HepG2 (cell line): ENCODE measurements around the gene CACNA1G. TPM values are rescaled to one million over a fixed set of nuclear protein-coding genes. Genes with fewer than 3 reads are reported as not detected.

Source experiments
- ATAC-seq: fragments of 200-7000 bp; cut with Tn5 transposase; 3 replicates; pipeline ENCODE4 v1.9.1; 2020; ENCODE audit warnings: mild to moderate bottlenecking, moderate library complexity
- Bru-seq: library from RNA; stranded (reverse); fragments of 400-500 nt; gene quantifications from one replicate; lab custom pipeline; 2021; lab: Mats Ljungman, UMichigan
- BruChase-seq, 2 experiments: library from RNA; stranded (reverse); fragments of 400-500 nt; gene quantifications; one replicate each; lab custom pipeline; 2021; lab: Mats Ljungman, UMichigan
- BruUV-seq: library from RNA; stranded (reverse); fragments of 400-500 nt; replicated peaks from 2 replicates; lab custom pipeline; 2021; lab: Mats Ljungman, UMichigan
- CTCF ChIA-PET: fragments of 300-600 bp; formaldehyde crosslinking; extraction: SDS; loops from one replicate; lab custom pipeline; 2021; ENCODE audit warnings: low total read pairs, inconsistent platforms, low intra/inter-chr PET ratio; lab: Yijun Ruan, JAX
- POLR2A ChIA-PET: fragments of 350-600 bp; sonication (Branson Sonifier 250); formaldehyde crosslinking; loops from one replicate; lab custom pipeline; 2020; ENCODE audit warnings: antibody characterized with exemption, inconsistent platforms; lab: Yijun Ruan, JAX
- DNase-seq: peaks from one replicate; pipeline ENCODE4 v3.0.0-alpha.2; 2015; ENCODE audit warnings: low spot score
- FAIRE-seq: peaks from 3 replicates; lab custom pipeline; 2011; peaks lifted over from hg19 to GRCh38; lab: Jason Lieb, UNC
- H2AFZ ChIP-seq: one replicate; pipeline ENCODE4 v1.6.1; 2011; ENCODE audit warnings: low read length, inconsistent platforms
- H3K27ac ChIP-seq: fragments of 300-600 bp; 3 replicates; pipeline ENCODE4 v1.8.0; 2011; ENCODE audit warnings: mixed run types, mild to moderate bottlenecking, mixed read lengths, low read length, inconsistent platforms; ENCODE audit not compliant: insufficient read depth; ENCODE audit errors: extremely low read length
- H3K27me3 ChIP-seq, 2 experiments: fragments of 200-600 bp in 1 of 2; 2 replicates in 1 of 2; 3 replicates in 1 of 2; pipeline versions ENCODE4 v1.6.0 to v1.8.0; 2011; ENCODE audit warnings: low read length in 2 of 2, mild to moderate bottlenecking in 2 of 2, moderate library complexity in 2 of 2, inconsistent platforms in 1 of 2; ENCODE audit not compliant: insufficient read depth in 2 of 2, control insufficient read depth in 1 of 2
- H3K36me3 ChIP-seq, 2 experiments: fragments of 200-600 bp in 1 of 2; replicated peaks in 1 of 2; 2 replicates in 1 of 2; 3 replicates in 1 of 2; pipeline versions ENCODE4 v1.5.1 to v1.8.0; 2011; ENCODE audit warnings: low read length in 2 of 2, inconsistent platforms in 1 of 2; ENCODE audit not compliant: insufficient read depth in 2 of 2, control insufficient read depth in 1 of 2
- H3K4me1 ChIP-seq: 2 replicates; pipeline ENCODE4 v1.5.1; 2012; ENCODE audit warnings: low read length, inconsistent platforms; ENCODE audit not compliant: insufficient read depth
- H3K4me2 ChIP-seq: 2 replicates; pipeline ENCODE4 v1.6.0; 2011; ENCODE audit warnings: low read depth, low read length, inconsistent platforms
- H3K4me3 ChIP-seq, 3 experiments: fragments of 200-600 bp in 1 of 3; sonication (generic), shearing (Covaris generic) in 1 of 3; replicated peaks in 1 of 3; 2 replicates each; pipeline ENCODE4 v1.5.1; 2011 to 2016; ENCODE audit warnings: low read length in 3 of 3, inconsistent platforms in 2 of 3, low read depth in 2 of 3, mild to moderate bottlenecking in 2 of 3, control low read depth in 1 of 3, mixed read lengths in 1 of 3; ENCODE audit not compliant: insufficient read depth in 1 of 3
- H3K79me2 ChIP-seq: one replicate; pipeline ENCODE4 v1.6.1; 2011; ENCODE audit warnings: low read length, inconsistent platforms; ENCODE audit not compliant: insufficient read depth
- H3K9ac ChIP-seq: 2 replicates; pipeline ENCODE4 v1.6.0; 2011; ENCODE audit warnings: mild to moderate bottlenecking, low read depth, low read length, inconsistent platforms; ENCODE audit not compliant: insufficient read depth
- H3K9me3 ChIP-seq: 2 replicates; pipeline ENCODE4 v1.5.1; 2012; ENCODE audit warnings: mild to moderate bottlenecking, low read length
- H4K20me1 ChIP-seq: 2 replicates; pipeline ENCODE4 v1.6.0; 2011; ENCODE audit warnings: inconsistent platforms, mild to moderate bottlenecking, low read length, moderate library complexity; ENCODE audit not compliant: insufficient read depth
- HMG20A ChIP-seq: IDR thresholded peaks from 2 replicates; pipeline ENCODE4 v1.6.1; 2016; ENCODE audit warnings: borderline replicate concordance
- HMGXB4 ChIP-seq, 2 experiments: sonication (generic) in 1 of 2; formaldehyde crosslinking in 1 of 2; IDR thresholded peaks; 2 replicates each; pipeline versions ENCODE4 v1.4.0 to v1.6.1; 2018 to 2020; ENCODE audit warnings: missing genetic modification reagents in 2 of 2, borderline replicate concordance in 1 of 2, low read depth in 1 of 2, mild to moderate bottlenecking in 1 of 2, missing biosample characterization in 1 of 2
- HNRNPK ChIP-seq: fragments of 200-400 bp; formaldehyde crosslinking; IDR thresholded peaks from 2 replicates; pipeline ENCODE4 v1.6.1; 2018; ENCODE audit warnings: low read length, low read depth, moderate library complexity, mild to moderate bottlenecking; ENCODE audit not compliant: poor library complexity, severe bottlenecking
- NFIB ChIP-seq: sonication (generic); formaldehyde crosslinking; IDR thresholded peaks from 2 replicates; pipeline ENCODE4 v1.9.0; 2021; ENCODE audit warnings: missing genetic modification reagents, mild to moderate bottlenecking, borderline replicate concordance
- RNF2 ChIP-seq: fragments of 450-650 bp; conservative IDR thresholded peaks from 2 replicates; pipeline ENCODE4 v1.6.1; 2016; ENCODE audit warnings: low read depth
- STAT5B ChIP-seq: sonication (generic); formaldehyde crosslinking; IDR thresholded peaks from 2 replicates; pipeline ENCODE4 v1.4.0; 2020; ENCODE audit warnings: missing genetic modification reagents
- TCF7 ChIP-seq: sonication (generic); IDR thresholded peaks from 2 replicates; pipeline ENCODE4 v1.6.1; 2016; ENCODE audit warnings: antibody characterized with exemption, low read depth
- TOE1 ChIP-seq: sonication (generic); formaldehyde crosslinking; IDR thresholded peaks from 2 replicates; pipeline ENCODE4 v1.4.0; 2020; ENCODE audit warnings: mild to moderate bottlenecking, missing genetic modification reagents
- ZFX ChIP-seq: sonication (generic); formaldehyde crosslinking; IDR thresholded peaks from 2 replicates; pipeline ENCODE4 v1.4.0; 2020; ENCODE audit warnings: mild to moderate bottlenecking, low read depth, missing genetic modification reagents, moderate library complexity
- ZNF501 ChIP-seq: sonication (generic); formaldehyde crosslinking; IDR thresholded peaks from 2 replicates; pipeline ENCODE4 v1.5.1; 2020; ENCODE audit warnings: mild to moderate bottlenecking, moderate library complexity, missing genetic modification reagents
- WGBS: methylation state at CpG from one replicate; pipeline ENCODE4 v1.1.6; 2017; ENCODE audit warnings: low lambda C conversion rate; 5-methylcytosine and 5-hydroxymethylcytosine counted together
- in situ Hi-C: cut with HindIII; loops from 2 replicates; pipeline ENCODE4 v1.10.0; 2017; ENCODE audit warnings: low pct_unique_long_range_greater_than_20kb; ENCODE audit not compliant: extremely low pct_ligation_motif_present
- intact Hi-C: fragments of 100-400 bp; cut with micrococcal nuclease; formaldehyde crosslinking; loops from one replicate; pipeline ENCODE4 v1.10.0; 2022; ENCODE audit not compliant: unreplicated experiment
- long read RNA-seq, 2 experiments: library from RNA in 1 of 2; library from polyadenylated mRNA in 1 of 2; stranded (forward) in 1 of 2; unstranded in 1 of 2; transcript quantifications; one replicate each; pipeline ENCODE4 v2.0.0, GENCODE V29; 2019 to 2022
- polyA minus RNA-seq, 3 experiments: library from RNA; depleted of rRNA, polyadenylated mRNA; stranded (reverse); fragments of >200 nt; gene quantifications; 2 replicates each; pipeline ENCODE4 v1.2.3, GENCODE V29; 2011; ENCODE audit warnings: low replicate concordance in 1 of 3
- polyA plus RNA-seq, 8 experiments: library from polyadenylated mRNA; depleted of rRNA in 3 of 8; stranded (reverse) in 7 of 8; unstranded in 1 of 8; fragments of >200 nt; fragmentation: Illumina TruSeq in 4 of 8; extraction: Trizol in 4 of 8; gene quantifications; 2 replicates each; pipeline versions ENCODE4 v1.2.1 to v1.2.3, GENCODE V29; 2011 to 2016; ENCODE audit warnings: low read depth in 4 of 8, missing spikeins in 1 of 8, mixed read lengths in 1 of 8; ENCODE audit not compliant: insufficient read depth in 1 of 8
- total RNA-seq, 5 experiments: library from RNA; depleted of rRNA; stranded (reverse); fragments of >200 nt; fragmentation: Illumina TruSeq; extraction: Trizol; gene quantifications; 2 replicates each; pipeline ENCODE4 v1.2.3, GENCODE V29; 2016; ENCODE audit warnings: low read depth in 1 of 5
- TF ChIP-seq, protein P1 (sequence below): sonication (generic); formaldehyde crosslinking; IDR thresholded peaks from 2 replicates; pipeline ENCODE4 v1.8.1; 2023; ENCODE audit warnings: missing genetic modification reagents, inconsistent platforms, borderline replicate concordance
- TF ChIP-seq, protein P2 (sequence below): sonication (generic); formaldehyde crosslinking; IDR thresholded peaks from 2 replicates; pipeline ENCODE4 v1.5.1; 2020; ENCODE audit warnings: mild to moderate bottlenecking, missing genetic modification reagents, moderate library complexity

The CACNA1G gene
- total RNA-seq (2016; rRNA removed; fragmentation: Illumina TruSeq; extraction: Trizol) (0.02 TPM in 1 of 2 replicates, not detected in the other), polyA plus RNA-seq (2011; rRNA removed) (0.01 TPM in 1 of 2 replicates, not detected in the other), polyA minus RNA-seq (2011; rRNA and poly(A)+ RNA removed; ENCODE audit: low replicate concordance) (not detected in 2 replicates), Bru-seq, nascent RNA (percentile 5 among the genes with signal in this experiment), BruChase-seq, experiment 1, labeled RNA remaining after a 6-hour chase (percentile 11 among the genes with signal in this experiment), BruChase-seq, experiment 2, labeled RNA remaining after a 2-hour chase (percentile 2 among the genes with signal in this experiment)
- not detected in 2 replicates for total RNA-seq (2016; cell fraction: cytosol; rRNA removed; fragmentation: Illumina TruSeq; extraction: Trizol; ENCODE audit: low read depth)
- total RNA-seq (2016; cell fraction: insoluble cytoplasmic fraction; rRNA removed; fragmentation: Illumina TruSeq; extraction: Trizol): not detected in 2 replicates
- total RNA-seq (2016; cell fraction: membrane; rRNA removed; fragmentation: Illumina TruSeq; extraction: Trizol): not detected in 2 replicates
- not detected in 2 replicates for total RNA-seq (2016; cell fraction: nucleus; rRNA removed; fragmentation: Illumina TruSeq; extraction: Trizol)
- 0.01 TPM in 1 of 2 replicates, not detected in the other for polyA plus RNA-seq (2011; cell fraction: cytosol; rRNA removed)
- 0.02 and 0.08 TPM in 2 replicates for polyA plus RNA-seq (2011; cell fraction: nucleus; rRNA removed)
- not detected in 2 replicates for polyA plus RNA-seq (2012)
- polyA plus RNA-seq (2016; cell fraction: cytosol; fragmentation: Illumina TruSeq; extraction: Trizol; ENCODE audit: low read depth): not detected in 2 replicates
- polyA plus RNA-seq (2016; cell fraction: insoluble cytoplasmic fraction; fragmentation: Illumina TruSeq; extraction: Trizol; ENCODE audit: low read depth): not detected in 2 replicates
- not detected in 2 replicates for polyA plus RNA-seq (2016; cell fraction: membrane; fragmentation: Illumina TruSeq; extraction: Trizol; ENCODE audit: low read depth)
- not detected in 2 replicates for polyA plus RNA-seq (2016; cell fraction: nucleus; fragmentation: Illumina TruSeq; extraction: Trizol; ENCODE audit: insufficient read depth, low read depth)
- polyA minus RNA-seq (2011; cell fraction: cytosol; rRNA and poly(A)+ RNA removed): not detected in 2 replicates
- not detected in 2 replicates for polyA minus RNA-seq (2011; cell fraction: nucleus; rRNA and poly(A)+ RNA removed)
- long read RNA-seq, experiment 1: 0 reads
- long read RNA-seq, experiment 2: 0 reads

GRCh38 chr17:50560185-50560824 is at the start of gene CACNA1G:
Gene CACNA1G (plus strand): TSS chr17:50560715. CDS start chr17:50561460, 745 bp downstream.
- Histone ChIP-seq H2AFZ (no peak within 1 kb of the TSS), H3K9ac (no peak within 1 kb of the TSS), H3K79me2 (no peaks in the 10 kb centered on the region), H3K27ac (no peak within 1 kb of the TSS), H3K4me3 (peak within 1 kb of the TSS; percentile 27 to 65 (median 35); a peak in 4 of 6 replicates), H3K9me3 (no peaks in the 10 kb centered on the region), H4K20me1 (peaks cover 5% of the 10 kb centered on the region; the same call in 1 of the 2 replicates), H3K4me2 (peak within 1 kb of the TSS; percentile 69), H3K4me1 (peaks cover 9% of the 10 kb centered on the region), H3K36me3 (no peaks in the 10 kb centered on the region), H3K27me3 (peaks cover 22 to 40% of the 10 kb centered on the region in 2 experiments)
- peak; percentile 32 for FAIRE-seq
- DNase-seq: peak; percentile 71
- ChIA-PET CTCF (no interaction called here), POLR2A (interaction anchor here (0.5 to 2.5 kb wide), 13 partner anchors 9 to 305 kb away, joined by 3 to 8 read pairs (median 6); partner anchors contain the start of genes LUC7L3 and TOB1)
- 25% methylated on average over 27 of the region's 56 CpGs for WGBS
- intact Hi-C loops (no loop called here), in situ Hi-C loops (no loop called here)
- no TSS peak for BruUV-seq
- peak; percentile 90 for ATAC-seq
- TF ChIP-seq TCF7: no peak
- no peak for TF ChIP-seq TOE1 (CRISPR knock-in tag)
- TF ChIP-seq HMGXB4 (CRISPR knock-in tag; IDR thresholded peaks at IDR 0.05; ENCODE audit: borderline replicate concordance in 1 of 2, low read depth in 1 of 2): no peak
- peak; percentile 94 for TF ChIP-seq HNRNPK
- TF ChIP-seq RNF2: no peak
- TF ChIP-seq, protein P1, sequence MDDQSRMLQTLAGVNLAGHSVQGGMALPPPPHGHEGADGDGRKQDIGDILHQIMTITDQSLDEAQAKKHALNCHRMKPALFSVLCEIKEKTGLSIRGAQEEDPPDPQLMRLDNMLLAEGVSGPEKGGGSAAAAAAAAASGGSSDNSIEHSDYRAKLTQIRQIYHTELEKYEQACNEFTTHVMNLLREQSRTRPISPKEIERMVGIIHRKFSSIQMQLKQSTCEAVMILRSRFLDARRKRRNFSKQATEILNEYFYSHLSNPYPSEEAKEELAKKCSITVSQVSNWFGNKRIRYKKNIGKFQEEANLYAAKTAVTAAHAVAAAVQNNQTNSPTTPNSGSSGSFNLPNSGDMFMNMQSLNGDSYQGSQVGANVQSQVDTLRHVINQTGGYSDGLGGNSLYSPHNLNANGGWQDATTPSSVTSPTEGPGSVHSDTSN (CRISPR knock-in tag): no peak
- 0 out of 2 replicates have a peak, but pooled peaks have one; percentile 28 for TF ChIP-seq ZNF501 (CRISPR knock-in tag)
- TF ChIP-seq NFIB (CRISPR knock-in tag): no peak
- no peak; the same call in 1 of the 2 replicates for TF ChIP-seq ZFX (CRISPR knock-in tag)
- no peak for TF ChIP-seq STAT5B (CRISPR knock-in tag)
- TF ChIP-seq, protein P2, sequence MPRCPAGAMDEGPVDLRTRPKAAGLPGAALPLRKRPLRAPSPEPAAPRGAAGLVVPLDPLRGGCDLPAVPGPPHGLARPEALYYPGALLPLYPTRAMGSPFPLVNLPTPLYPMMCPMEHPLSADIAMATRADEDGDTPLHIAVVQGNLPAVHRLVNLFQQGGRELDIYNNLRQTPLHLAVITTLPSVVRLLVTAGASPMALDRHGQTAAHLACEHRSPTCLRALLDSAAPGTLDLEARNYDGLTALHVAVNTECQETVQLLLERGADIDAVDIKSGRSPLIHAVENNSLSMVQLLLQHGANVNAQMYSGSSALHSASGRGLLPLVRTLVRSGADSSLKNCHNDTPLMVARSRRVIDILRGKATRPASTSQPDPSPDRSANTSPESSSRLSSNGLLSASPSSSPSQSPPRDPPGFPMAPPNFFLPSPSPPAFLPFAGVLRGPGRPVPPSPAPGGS: no peak
- TF ChIP-seq HMG20A: no peak
